Measurements from ENCODE around the gene MIA. TPM values are rescaled to one million over a fixed set of nuclear protein-coding genes. Genes with fewer than 3 reads are reported as not detected.

Gene MIA
- total and polyA plus RNA-seq, 9 of the 15 experiments (the other 6 are each of a cell fraction or from before 2014, with no cell fraction given) = 0.21 TPM; not detected in 8

- TF ChIP-seq RBBP5 (IDR thresholded peaks at IDR 0.05; ENCODE audit: borderline replicate concordance, insufficient read depth, low read length, poor library complexity, severe bottlenecking) (peak; percentile 67), BACH1 (tag; IDR thresholded peaks at IDR 0.05) (0 out of 2 replicates have a peak, but pooled peaks have one; percentile 61), CREM (IDR thresholded peaks at IDR 0.05; ENCODE audit: low read depth) (peak; percentile 93), RBFOX2 (IDR thresholded peaks at IDR 0.05; ENCODE audit: low read depth, low read length) (0 out of 2 replicates have a peak, but pooled peaks have one; percentile 51), PTBP1 (IDR thresholded peaks at IDR 0.05; ENCODE audit: low read depth, low read length) (no peak), ZNF586 (CRISPR knock-in tag; conservative IDR thresholded peaks at IDR 0.05) (no peak)
These were observed 25.1 kb upstream of the MIA start, which contains the start of gene ACTMAP (continued) for GRCh38 chr19:40750058-40750873.

GRCh38 chr19:40750874-40751537 is 24.3 kb upstream of the MIA start, which contains the start of gene SNRPA:
SNRPA (plus strand) TSS chr19:40751203; CDS start chr19:40751409, 206 bp downstream.
- WGBS (ENCODE audit: insufficient coverage, low coverage, missing lambda C conversion rate) = 0% methylated on average over 34 of the region's 46 CpGs
- Histone ChIP-seq H2AFZ (ENCODE audit: low read depth, low read length) (peak within 1 kb of the TSS; percentile 90), H3K4me3 (peak within 1 kb of the TSS; percentile 59), H3K36me3 (ENCODE audit: control insufficient read depth, insufficient read depth, low read length) (peaks cover 40% of the 10 kb centered on the region), H4K20me1 (replicated peaks; ENCODE audit: control insufficient read depth, insufficient read depth, low read length) (peaks cover 21% of the 10 kb centered on the region), H3K9me1 (ENCODE audit: control insufficient read depth, insufficient read depth, low read length) (peaks cover 3% of the 10 kb centered on the region), H3K9me3 (replicated peaks; ENCODE audit: control insufficient read depth, insufficient read depth, low read depth, low read length) (no peaks in the 10 kb centered on the region), H3K27me3 (ENCODE audit: control insufficient read depth in 2 of 2, insufficient read depth in 2 of 2, low read length in 2 of 2) (no peaks in the 10 kb centered on the region), H3K9ac (ENCODE audit: insufficient read depth in 1 of 2, low read depth in 2 of 2, low read length in 2 of 2) (peak within 1 kb of the TSS; percentile 94 to 99), H3K4me1 (replicated peaks in 1 of 2; ENCODE audit: control insufficient read depth in 2 of 2, insufficient read depth in 2 of 2, low read length in 2 of 2) (peaks cover 35 to 42% of the 10 kb centered on the region in 2 experiments), H3K79me2 (ENCODE audit: control insufficient read depth, insufficient read depth, low read length) (peaks cover 75% of the 10 kb centered on the region), H3K4me2 (ENCODE audit: insufficient read depth, low read length) (peak within 1 kb of the TSS; percentile 100), H3K27ac (ENCODE audit: extremely low read depth, low read depth, low read length) (peak within 1 kb of the TSS; percentile 99)
- intact Hi-C loops (cut with micrococcal nuclease) (loop anchor here (2.0 kb wide), 2 partner anchors 34 to 48 kb away; partner anchors contain the start of genes COQ8B, EGLN2 and ITPKC), in situ Hi-C loops (cut with MboI) (no loop called here)
- DNase-seq (ENCODE audit: extremely low read depth in 1 of 4, low spot score in 3 of 4) (peak; percentile 85 to 98 (median 90)), FAIRE-seq (no peak), ATAC-seq (peak; percentile 84)
- CTCF ChIA-PET (ENCODE audit: low intra/inter-chr PET ratio) = interaction anchor here (1.1 kb wide), 1 partner anchor 88 kb away, joined by 3 read pairs; no protein-coding TSS in a partner anchor
- BruUV-seq (replicated peaks) = no TSS peak
- POLR2A ChIA-PET = interaction anchor here (0.6 to 3.0 kb wide), 26 partner anchors 8 to 1116 kb away, joined by 3 to 25 read pairs (median 5); partner anchors contain the start of genes COQ8B, EGLN2, ITPKC and RAB4B
- TF ChIP-seq SMC3 (conservative IDR thresholded peaks at IDR 0.05; ENCODE audit: insufficient read depth, low read depth, low read length) (no peak), ZNF444 (CRISPR knock-in tag; IDR thresholded peaks at IDR 0.05) (no peak), KLF6 (CRISPR knock-in tag; IDR thresholded peaks at IDR 0.05; ENCODE audit: borderline replicate concordance) (no peak), YBX1 (IDR thresholded peaks at IDR 0.05) (no peak), ZNF507 (tag; conservative IDR thresholded peaks at IDR 0.05) (no peak), BDP1 (IDR thresholded peaks at IDR 0.05; ENCODE audit: insufficient read depth, insufficient read length) (no peak), BRD9 (IDR thresholded peaks at IDR 0.05; ENCODE audit: low read depth, partially characterized antibody) (peak; percentile 33), TAF7 (tag; IDR thresholded peaks at IDR 0.05) (peak; percentile 54; the same call in 1 of the 2 replicates), ZSCAN32 (CRISPR knock-in tag; IDR thresholded peaks at IDR 0.05) (no peak), POLR2G (IDR thresholded peaks at IDR 0.05; ENCODE audit: low read depth, low read length) (peak; percentile 89), SMAD1 (IDR thresholded peaks at IDR 0.05; ENCODE audit: low read depth, low read length, partially characterized antibody) (no peak), LCOR (CRISPR knock-in tag; IDR thresholded peaks at IDR 0.05) (no peak), ZNF445 (CRISPR knock-in tag; IDR thresholded peaks at IDR 0.05; ENCODE audit: low read depth) (no peak)
- TF ChIP-seq, protein P1, sequence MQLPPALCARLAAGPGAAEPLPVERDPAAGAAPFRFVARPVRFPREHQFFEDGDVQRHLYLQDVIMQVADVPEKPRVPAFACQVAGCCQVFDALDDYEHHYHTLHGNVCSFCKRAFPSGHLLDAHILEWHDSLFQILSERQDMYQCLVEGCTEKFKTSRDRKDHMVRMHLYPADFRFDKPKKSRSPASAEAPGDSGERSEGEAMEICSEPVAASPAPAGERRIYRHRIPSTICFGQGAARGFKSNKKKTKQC (CRISPR knock-in tag; IDR thresholded peaks at IDR 0.05) = no peak; the same call in 1 of the 2 replicates

Measured in K562 (cell line).